ENCODE data around the gene AKT3. TPM values are rescaled to one million over a fixed set of nuclear protein-coding genes. Genes with fewer than 3 reads are reported as not detected.

AKT3 gene
- total and polyA plus RNA-seq, 2 of the 8 experiments (the other 6 are each of a cell fraction or from before 2014, with no cell fraction given) = 6.0 to 36.4 TPM

DNA sequence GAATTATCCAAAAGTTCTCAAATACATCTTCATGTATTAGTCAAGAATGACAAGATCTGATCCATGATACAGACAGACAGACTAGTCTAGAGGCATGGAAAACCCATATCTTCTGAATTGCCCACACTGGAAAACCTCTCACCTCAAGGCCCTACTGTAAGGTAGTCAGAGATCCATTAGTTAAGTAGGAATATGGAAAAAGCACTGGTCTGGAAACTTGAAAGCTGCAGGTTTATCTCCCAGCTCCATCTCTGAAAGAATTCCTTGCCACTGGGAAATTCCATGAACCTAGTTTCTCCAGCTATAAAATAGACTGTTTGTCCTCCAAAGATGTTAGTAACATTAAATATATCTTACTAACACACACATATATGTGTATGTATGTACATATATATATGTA, 169.2 kb downstream of the AKT3 start:
- ChIA-PET CTCF (ENCODE audit: partially characterized antibody) (interaction anchor here (0.6 to 0.9 kb wide), 2 partner anchors 67 to 69 kb away, joined by 3 read pairs; no protein-coding TSS in a partner anchor), POLR2A (ENCODE audit: partially characterized antibody) (interaction anchor here (0.9 kb wide), 1 partner anchor 9 kb away, joined by 3 read pairs; no protein-coding TSS in a partner anchor)
- Histone ChIP-seq H3K9me3 (ENCODE audit: insufficient read depth in 2 of 2, low read depth in 1 of 2, low read length in 1 of 2) (no peaks in the 10 kb centered on the region), H3K36me3 (ENCODE audit: control insufficient read depth in 2 of 4, insufficient read depth in 4 of 4, low read length in 3 of 4) (no peaks in the 10 kb centered on the region), H3K18ac (ENCODE audit: extremely low read depth, low read length) (no peak overlapping the region), H3K27me3 (replicated peaks in 1 of 4; ENCODE audit: control insufficient read depth in 3 of 4, extremely low read depth in 1 of 4, insufficient read depth in 3 of 4, low read length in 3 of 4) (no peaks in the 10 kb centered on the region), H3K9ac (replicated peaks in 1 of 4; ENCODE audit: extremely low read depth in 1 of 4, low read depth in 3 of 4, low read length in 3 of 4) (no peak overlapping the region), H2AK5ac (ENCODE audit: low read depth, low read length) (no peak overlapping the region), H4K8ac (ENCODE audit: extremely low read depth, insufficient read depth, low read length) (no peak overlapping the region), H3K4me2 (ENCODE audit: insufficient read depth in 1 of 2, low read depth in 2 of 2, low read length in 2 of 2) (no peak overlapping the region), H3K4me1 (replicated peaks in 1 of 4; ENCODE audit: control insufficient read depth in 3 of 4, insufficient read depth in 4 of 4, low read length in 3 of 4) (no peaks in the 10 kb centered on the region), H4K20me1 (replicated peaks in 1 of 2; ENCODE audit: control insufficient read depth in 1 of 2, insufficient read depth in 2 of 2, low read length in 2 of 2) (no peaks in the 10 kb centered on the region), H3K4me3 (ENCODE audit: extremely low read depth in 1 of 4, insufficient read depth in 2 of 4, low read depth in 3 of 4, low read length in 4 of 4) (no peak overlapping the region), H3K23me2 (ENCODE audit: low read depth, low read length) (no peaks in the 10 kb centered on the region), H2BK15ac (ENCODE audit: low read length) (no peak overlapping the region), H2BK5ac (ENCODE audit: low read depth, low read length) (no peak overlapping the region), H2BK20ac (ENCODE audit: low read length) (no peak overlapping the region), H3K27ac (ENCODE audit: low read depth, low read length) (no peak overlapping the region), H4K91ac (replicated peaks; ENCODE audit: insufficient read length, low read length) (no peak overlapping the region), H3K56ac (replicated peaks; ENCODE audit: insufficient read length, low read depth, low read length) (no peak overlapping the region), H4K5ac (ENCODE audit: insufficient read length, low read depth, low read length) (no peak overlapping the region), H2BK12ac (ENCODE audit: low read depth, low read length) (no peak overlapping the region), H2AFZ (ENCODE audit: low read length) (no peak overlapping the region), H2BK120ac (replicated peaks; ENCODE audit: low read depth, low read length) (no peak overlapping the region), H3K79me2 (ENCODE audit: control insufficient read depth in 1 of 2, insufficient read depth in 2 of 2, low read length in 2 of 2) (no peaks in the 10 kb centered on the region), H3K4ac (replicated peaks; ENCODE audit: insufficient read length, low read depth, low read length) (no peak overlapping the region), H3K14ac (ENCODE audit: insufficient read length) (no peak overlapping the region), H3K23ac (ENCODE audit: insufficient read length) (no peak overlapping the region), H3K79me1 (ENCODE audit: low read depth, low read length) (no peaks in the 10 kb centered on the region)
- TF ChIP-seq ZNF274 (IDR thresholded peaks at IDR 0.05; ENCODE audit: borderline replicate concordance, extremely low read depth, low read length) (no peak), BACH1 (IDR thresholded peaks at IDR 0.05; ENCODE audit: low read length) (no peak), POLR2A (IDR thresholded peaks at IDR 0.05; ENCODE audit: control extremely low read depth in 1 of 2, low read depth in 2 of 2, low read length in 2 of 2) (no peak), KDM1A (IDR thresholded peaks at IDR 0.05; ENCODE audit: borderline replicate concordance, low read length) (no peak), SIRT6 (IDR thresholded peaks at IDR 0.05; ENCODE audit: low read length) (no peak), SIX5 (IDR thresholded peaks at IDR 0.05; ENCODE audit: low read depth, low read length) (no peak), SIN3A (conservative IDR thresholded peaks at IDR 0.05 in 1 of 2, IDR thresholded peaks at IDR 0.05 in 1 of 2; ENCODE audit: low read depth in 1 of 2, low read length in 2 of 2) (no peak), GTF2F1 (IDR thresholded peaks at IDR 0.05; ENCODE audit: borderline replicate concordance, low read depth, low read length) (no peak), JUND (IDR thresholded peaks at IDR 0.05; ENCODE audit: low read length) (no peak), RXRA (IDR thresholded peaks at IDR 0.05; ENCODE audit: insufficient read depth, low read depth, low read length) (no peak), ASH2L (IDR thresholded peaks at IDR 0.05; ENCODE audit: low read length) (no peak)
- no peak for DNase-seq (ENCODE audit: low read depth in 1 of 2, low spot score in 2 of 2)
- FAIRE-seq = no peak

Data from H1 (cell line).